ENCODE results near the gene ADAD2.

- TF ChIP-seq ISL1 (CRISPR knock-in tag; IDR thresholded peaks at IDR 0.05) = no peak
- TF ChIP-seq ZFP3 (CRISPR knock-in tag; IDR thresholded peaks at IDR 0.05) = no peak
- TF ChIP-seq PATZ1 (CRISPR knock-in tag; IDR thresholded peaks at IDR 0.05; ENCODE audit: borderline replicate concordance) = no peak
- TF ChIP-seq, protein P1, sequence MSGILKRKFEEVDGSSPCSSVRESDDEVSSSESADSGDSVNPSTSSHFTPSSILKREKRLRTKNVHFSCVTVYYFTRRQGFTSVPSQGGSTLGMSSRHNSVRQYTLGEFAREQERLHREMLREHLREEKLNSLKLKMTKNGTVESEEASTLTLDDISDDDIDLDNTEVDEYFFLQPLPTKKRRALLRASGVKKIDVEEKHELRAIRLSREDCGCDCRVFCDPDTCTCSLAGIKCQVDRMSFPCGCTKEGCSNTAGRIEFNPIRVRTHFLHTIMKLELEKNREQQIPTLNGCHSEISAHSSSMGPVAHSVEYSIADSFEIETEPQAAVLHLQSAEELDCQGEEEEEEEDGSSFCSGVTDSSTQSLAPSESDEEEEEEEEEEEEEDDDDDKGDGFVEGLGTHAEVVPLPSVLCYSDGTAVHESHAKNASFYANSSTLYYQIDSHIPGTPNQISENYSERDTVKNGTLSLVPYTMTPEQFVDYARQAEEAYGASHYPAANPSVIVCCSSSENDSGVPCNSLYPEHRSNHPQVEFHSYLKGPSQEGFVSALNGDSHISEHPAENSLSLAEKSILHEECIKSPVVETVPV (CRISPR knock-in tag; IDR thresholded peaks at IDR 0.05) = no peak
- no peak for TF ChIP-seq ZFP30 (CRISPR knock-in tag; IDR thresholded peaks at IDR 0.05)
- no peak for TF ChIP-seq CSDC2 (CRISPR knock-in tag; IDR thresholded peaks at IDR 0.05)
- no peak for TF ChIP-seq ZNF565 (CRISPR knock-in tag; conservative IDR thresholded peaks at IDR 0.05; ENCODE audit: low read depth)
- TF ChIP-seq, protein P2, sequence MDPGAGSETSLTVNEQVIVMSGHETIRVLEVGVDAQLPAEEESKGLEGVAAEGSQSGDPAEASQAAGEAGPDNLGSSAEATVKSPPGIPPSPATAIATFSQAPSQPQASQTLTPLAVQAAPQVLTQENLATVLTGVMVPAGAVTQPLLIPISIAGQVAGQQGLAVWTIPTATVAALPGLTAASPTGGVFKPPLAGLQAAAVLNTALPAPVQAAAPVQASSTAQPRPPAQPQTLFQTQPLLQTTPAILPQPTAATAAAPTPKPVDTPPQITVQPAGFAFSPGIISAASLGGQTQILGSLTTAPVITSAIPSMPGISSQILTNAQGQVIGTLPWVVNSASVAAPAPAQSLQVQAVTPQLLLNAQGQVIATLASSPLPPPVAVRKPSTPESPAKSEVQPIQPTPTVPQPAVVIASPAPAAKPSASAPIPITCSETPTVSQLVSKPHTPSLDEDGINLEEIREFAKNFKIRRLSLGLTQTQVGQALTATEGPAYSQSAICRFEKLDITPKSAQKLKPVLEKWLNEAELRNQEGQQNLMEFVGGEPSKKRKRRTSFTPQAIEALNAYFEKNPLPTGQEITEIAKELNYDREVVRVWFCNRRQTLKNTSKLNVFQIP (CRISPR knock-in tag; IDR thresholded peaks at IDR 0.05; ENCODE audit: borderline replicate concordance, low read depth) = no peak
- no peak for TF ChIP-seq ESRRG (CRISPR knock-in tag; IDR thresholded peaks at IDR 0.05)
- no peak for TF ChIP-seq ZC3H10 (CRISPR knock-in tag; IDR thresholded peaks at IDR 0.05)
- no peak for TF ChIP-seq GLIS3 (CRISPR knock-in tag; IDR thresholded peaks at IDR 0.05)
- no peak for TF ChIP-seq ZNF8 (CRISPR knock-in tag; IDR thresholded peaks at IDR 0.05)
- TF ChIP-seq TSHZ2 (CRISPR knock-in tag; IDR thresholded peaks at IDR 0.05) = no peak
- TF ChIP-seq SNAI2 (CRISPR knock-in tag; IDR thresholded peaks at IDR 0.05) = no peak
Observed at GRCh38 chr16:84159007-84159406, 31.9 kb upstream of the ADAD2 start.
